ENCODE measurements around the gene CTAGE9. TPM values are rescaled to one million over a fixed set of nuclear protein-coding genes. Genes with fewer than 3 reads are reported as not detected.
"Not testable (repeated sequence)": the region's sequence is repeated elsewhere in the genome, so short reads cannot be mapped to it uniquely, and the experiment has no call there.

The CTAGE9 gene
- total RNA-seq, 2 donors from 2014 or later, result not detected

DNA sequence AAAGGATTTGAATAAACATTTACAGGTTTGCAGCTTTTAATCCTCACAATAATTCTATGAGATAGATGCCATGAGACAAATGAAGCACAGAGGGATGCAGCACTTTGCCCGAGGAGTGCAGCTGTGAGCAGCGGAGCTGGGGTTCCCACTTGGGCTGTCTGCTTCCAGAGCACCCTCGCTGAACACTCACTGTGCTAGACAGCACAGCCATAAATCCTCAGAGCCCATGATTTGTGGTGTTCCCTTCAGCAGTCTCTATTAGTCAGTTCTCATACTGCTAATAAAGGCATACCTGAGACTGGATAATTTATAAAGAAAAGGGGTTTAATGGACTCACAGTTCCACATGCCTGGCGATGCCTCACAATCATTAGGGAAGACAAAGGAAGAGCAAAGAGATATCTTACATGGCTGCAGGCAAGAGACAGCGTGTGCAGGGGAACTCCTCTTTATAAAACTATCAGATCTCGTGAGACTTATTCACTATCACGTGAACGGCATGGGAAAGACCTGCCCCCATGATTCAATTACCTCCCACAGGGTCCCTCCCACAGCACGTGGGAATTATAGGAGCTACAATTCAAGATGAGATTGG, 25.3 kb upstream of the CTAGE9 start:
- ATAC-seq, result no peak

GRCh38 chr6:131733376-131734016, 22.7 kb upstream of the CTAGE9 start:
- H3K27ac Mint-ChIP-seq, result no peak overlapping the region
- no peaks in the 10 kb centered on the region for H3K9me3 Mint-ChIP-seq
- DNase-seq (ENCODE audit: low spot score in 2 of 2) (no peak), ATAC-seq (peak in 1 of 2 donors; percentile 26)
- H3K36me3 Mint-ChIP-seq, result no peaks in the 10 kb centered on the region

More for the DNA sequence above, 25.3 kb upstream of the CTAGE9 start:
- Mint-ChIP-seq H3K27ac (no peak overlapping the region), H3K9me3 (no peaks in the 10 kb centered on the region), H3K36me3 (no peaks in the 10 kb centered on the region)
- no peak for DNase-seq (ENCODE audit: low spot score in 2 of 2)

DNA sequence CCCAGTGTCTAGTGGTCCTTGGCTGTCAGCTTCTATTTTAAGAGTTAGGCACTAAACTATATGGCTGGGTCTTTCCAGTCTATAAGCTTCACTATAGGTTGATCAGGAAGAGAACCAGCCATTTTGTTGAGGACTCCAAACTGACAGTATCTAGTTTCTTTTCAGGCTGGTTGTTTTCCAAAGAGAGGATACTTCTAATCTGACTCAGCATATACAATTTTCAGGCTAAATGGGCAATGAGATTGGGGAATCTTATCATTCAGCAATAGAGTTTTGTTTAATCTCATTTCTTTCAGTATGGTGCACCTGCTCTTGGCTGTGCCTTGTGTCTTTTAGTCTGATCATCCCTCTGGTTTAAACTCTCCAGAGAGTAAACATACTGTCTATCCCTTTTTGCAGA, 20.4 kb upstream of the CTAGE9 start:
- no peak for DNase-seq (ENCODE audit: low spot score in 2 of 2)

DNA sequence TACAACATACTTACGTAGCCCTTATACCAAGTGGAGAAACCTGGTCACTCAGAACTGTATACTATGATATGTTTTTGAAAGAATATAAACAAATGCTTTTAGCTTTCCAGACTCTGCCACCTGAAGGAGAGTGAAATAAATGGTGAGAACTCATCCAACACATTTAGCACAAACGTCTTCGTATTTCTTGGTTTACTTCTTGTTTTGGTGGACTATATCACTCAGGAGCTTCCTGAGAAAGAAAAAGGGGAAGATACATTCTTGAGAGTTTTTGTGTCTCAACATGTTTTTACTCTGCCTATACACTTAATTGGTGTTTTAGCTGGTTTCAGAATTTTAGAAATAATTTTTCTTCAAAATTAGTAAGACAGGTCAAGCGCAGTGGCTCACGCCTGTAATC, 19.4 kb upstream of the CTAGE9 start:
- Mint-ChIP-seq H3K27ac (no peak overlapping the region), H3K36me3 (peaks cover 0 to 5% of the 10 kb centered on the region in 2 donors), H3K9me3 (no peaks in the 10 kb centered on the region)
- DNase-seq (ENCODE audit: low spot score in 2 of 2) (no peak), ATAC-seq (no peak)

More for the DNA sequence above, 20.4 kb upstream of the CTAGE9 start:
- H3K36me3 Mint-ChIP-seq, result peaks cover 0 to 5% of the 10 kb centered on the region in 2 donors
- H3K27ac Mint-ChIP-seq, result no peak overlapping the region
- H3K9me3 Mint-ChIP-seq, result no peaks in the 10 kb centered on the region
- no peak for ATAC-seq

DNA sequence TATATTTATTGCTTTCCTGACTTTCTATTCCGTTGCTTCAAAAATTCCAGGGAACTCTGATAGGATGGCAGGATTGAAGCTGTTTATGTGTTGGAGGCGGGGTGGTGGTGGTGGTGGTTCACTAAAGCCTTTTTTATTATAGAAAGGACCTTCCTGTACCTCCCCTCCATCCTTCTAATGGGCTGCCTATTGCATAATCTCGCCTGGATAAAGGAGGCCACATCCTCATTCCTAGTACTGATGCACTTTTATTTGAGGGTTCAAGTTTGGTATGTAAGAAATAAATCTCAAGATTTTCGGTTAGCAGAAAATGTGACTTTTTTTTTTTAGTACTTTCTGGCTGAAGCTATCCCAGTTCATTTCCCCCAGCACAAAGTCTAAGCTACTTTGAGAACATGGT, 18.7 kb upstream of the CTAGE9 start:
- Mint-ChIP-seq H3K27ac (no peak overlapping the region), H3K36me3 (peaks cover 0 to 5% of the 10 kb centered on the region in 2 donors), H3K9me3 (no peaks in the 10 kb centered on the region)
- ATAC-seq (no peak), DNase-seq (ENCODE audit: low spot score in 2 of 2) (no peak)

DNA sequence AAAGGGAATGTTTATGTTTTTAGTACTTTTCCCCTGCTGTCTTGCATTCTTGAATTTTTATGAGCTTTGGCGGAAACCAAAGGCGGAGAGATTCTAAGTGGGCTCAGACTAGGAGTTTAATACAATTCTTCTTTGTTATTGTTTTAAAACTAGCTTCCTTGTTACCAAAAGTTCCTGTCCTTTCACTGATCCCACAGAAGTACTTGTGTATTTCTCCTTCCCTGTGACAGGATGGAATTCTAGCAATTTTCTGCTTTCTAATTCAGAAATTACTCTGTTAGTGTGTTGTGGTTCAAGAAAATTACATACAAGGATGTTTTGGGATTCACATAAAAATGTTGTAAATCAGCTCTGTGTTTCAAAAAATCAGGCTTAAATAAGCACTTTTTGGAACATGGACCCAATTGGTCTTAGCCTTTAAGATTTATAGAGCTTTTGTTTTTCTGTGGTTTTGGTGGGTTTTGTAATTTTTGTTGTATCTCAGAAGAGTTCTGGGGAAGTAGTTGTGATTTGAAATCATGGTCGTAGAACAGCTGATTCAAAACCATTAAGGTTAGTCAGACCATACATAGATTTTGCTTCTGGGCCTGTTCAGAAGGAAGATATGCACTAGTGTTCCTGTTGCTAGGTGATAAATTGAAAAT, 17.6 kb upstream of the CTAGE9 start:
- H3K27ac Mint-ChIP-seq, result no peak overlapping the region
- no peak for ATAC-seq

DNA sequence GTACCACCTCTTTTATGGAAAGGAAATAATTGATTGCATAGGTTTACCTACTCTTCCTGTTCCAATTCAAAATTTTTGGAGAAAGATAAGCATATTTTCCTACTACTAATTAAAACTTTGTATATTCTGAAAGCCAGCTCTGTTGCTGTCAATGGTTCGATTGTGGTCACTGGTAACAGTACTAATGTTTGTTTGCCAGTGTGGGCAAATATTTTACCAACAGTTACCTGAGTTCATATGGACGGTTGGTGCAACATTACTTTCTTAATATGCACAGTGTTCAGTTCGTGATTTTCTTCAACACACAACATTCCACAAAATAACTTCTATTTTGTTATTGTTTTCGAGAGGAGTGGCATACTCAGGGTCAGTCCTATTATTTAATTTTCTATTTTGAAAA, 17.1 kb upstream of the CTAGE9 start:
- no peak for ATAC-seq
- H3K9me3 Mint-ChIP-seq, result no peaks in the 10 kb centered on the region
- no peak overlapping the region for H3K27ac Mint-ChIP-seq
- peaks cover 0 to 5% of the 10 kb centered on the region in 2 donors for H3K36me3 Mint-ChIP-seq
- no peak for DNase-seq (ENCODE audit: low spot score in 2 of 2)

More for the DNA sequence above, 17.6 kb upstream of the CTAGE9 start:
- Mint-ChIP-seq H3K9me3 (no peaks in the 10 kb centered on the region), H3K36me3 (peaks cover 0 to 5% of the 10 kb centered on the region in 2 donors)
- DNase-seq (ENCODE audit: low spot score in 2 of 2), result no peak

GRCh38 chr6:131727467-131727866, 16.6 kb upstream of the CTAGE9 start:
- no peaks in the 10 kb centered on the region for H3K9me3 Mint-ChIP-seq
- DNase-seq (ENCODE audit: low spot score in 2 of 2) (no peak), ATAC-seq (no peak)
- H3K36me3 Mint-ChIP-seq, result peaks cover 0 to 5% of the 10 kb centered on the region in 2 donors
- H3K27ac Mint-ChIP-seq, result no peak overlapping the region

DNA sequence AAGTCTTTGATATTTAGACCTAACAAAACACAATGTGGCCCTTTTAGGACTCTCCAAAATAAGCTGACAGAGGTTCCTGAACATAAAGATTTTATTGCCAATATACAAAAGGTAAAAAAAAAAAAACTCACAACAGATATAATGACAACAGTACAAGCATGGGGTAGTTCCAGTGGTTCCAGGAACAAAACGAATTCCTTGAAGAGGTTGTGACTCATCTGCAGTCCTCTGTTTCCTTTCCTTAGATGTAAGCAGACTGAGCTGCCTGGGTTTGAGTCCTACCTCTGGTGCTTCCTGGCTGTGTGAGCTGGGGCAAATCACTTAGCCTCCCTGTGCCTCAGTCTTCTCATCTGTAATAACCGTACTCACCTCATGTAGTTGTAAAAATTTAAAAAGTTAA, 13.3 kb upstream of the CTAGE9 start:
- DNase-seq (ENCODE audit: low spot score in 2 of 2), result no peak
- ATAC-seq, result no peak
- Mint-ChIP-seq H3K9me3 (no peaks in the 10 kb centered on the region), H3K36me3 (peaks cover 0 to 5% of the 10 kb centered on the region in 2 donors), H3K27ac (no peak overlapping the region)

- Mint-ChIP-seq H3K27ac (no peak overlapping the region), H3K9me3 (no peaks in the 10 kb centered on the region), H3K36me3 (no peaks in the 10 kb centered on the region)
- DNase-seq (ENCODE audit: low spot score in 2 of 2), result no peak
- no peak for ATAC-seq
Measured at GRCh38 chr6:131721161-131721560, 10.3 kb upstream of the CTAGE9 start.

DNA sequence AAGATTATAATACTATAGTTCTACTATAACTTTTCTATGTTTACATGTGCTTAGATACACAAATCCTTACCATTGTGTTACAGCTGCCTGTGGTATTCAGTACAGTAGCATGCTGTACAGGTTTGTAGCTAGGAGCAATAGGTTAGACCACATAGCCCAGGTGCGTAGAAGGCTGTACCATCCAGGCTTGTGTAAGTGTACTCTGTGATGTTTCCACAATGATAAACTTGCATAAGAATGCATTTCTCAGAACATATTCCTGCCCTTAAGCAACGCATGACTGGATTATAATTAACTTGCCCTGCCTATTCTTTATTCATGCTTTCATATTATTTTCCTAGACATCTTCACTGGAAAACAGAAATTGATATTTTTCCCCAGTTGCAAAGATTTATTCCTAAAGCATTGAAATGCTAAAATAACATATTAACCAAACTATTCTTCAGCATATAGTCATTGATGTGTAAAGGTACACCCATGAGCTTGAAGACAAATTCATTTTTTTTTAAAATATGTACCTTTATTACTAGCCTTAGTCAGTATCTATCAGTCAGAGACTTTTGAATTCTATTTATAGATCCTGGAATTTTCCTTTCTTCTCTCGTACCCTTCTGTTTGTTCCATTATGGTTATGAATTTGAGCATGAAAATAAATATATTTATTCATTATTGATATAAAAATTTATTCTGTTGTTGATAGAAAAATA, 7.2 kb upstream of the CTAGE9 start:
- Mint-ChIP-seq H3K36me3 (no peaks in the 10 kb centered on the region), H3K27ac (no peak overlapping the region), H3K9me3 (no peaks in the 10 kb centered on the region)
- DNase-seq (ENCODE audit: low spot score in 2 of 2) (no peak), ATAC-seq (no peak)

DNA sequence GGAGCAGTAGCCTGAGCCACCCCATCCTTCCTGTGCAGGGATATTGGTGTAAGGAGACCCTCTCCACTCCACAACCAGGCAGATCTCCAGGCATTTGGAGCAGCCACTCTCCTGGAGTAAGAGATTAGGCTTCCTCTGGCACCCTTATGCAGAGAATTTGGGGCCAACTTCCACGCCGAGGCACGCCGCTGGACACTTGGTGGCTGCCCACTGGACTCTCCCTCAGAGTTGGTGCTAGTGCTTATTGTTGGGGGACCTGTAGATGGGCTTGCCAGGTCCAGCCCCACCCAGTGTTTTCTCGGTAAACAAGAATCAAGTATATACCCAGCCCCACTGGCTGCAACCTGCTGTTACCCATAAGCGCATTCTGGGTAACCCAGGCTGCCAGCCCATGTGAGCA, 4.8 kb upstream of the CTAGE9 start:
- not testable (repeated sequence) for DNase-seq (ENCODE audit: low spot score in 2 of 2); H3K9me3 Mint-ChIP-seq; ATAC-seq; H3K27ac Mint-ChIP-seq; H3K36me3 Mint-ChIP-seq

DNA sequence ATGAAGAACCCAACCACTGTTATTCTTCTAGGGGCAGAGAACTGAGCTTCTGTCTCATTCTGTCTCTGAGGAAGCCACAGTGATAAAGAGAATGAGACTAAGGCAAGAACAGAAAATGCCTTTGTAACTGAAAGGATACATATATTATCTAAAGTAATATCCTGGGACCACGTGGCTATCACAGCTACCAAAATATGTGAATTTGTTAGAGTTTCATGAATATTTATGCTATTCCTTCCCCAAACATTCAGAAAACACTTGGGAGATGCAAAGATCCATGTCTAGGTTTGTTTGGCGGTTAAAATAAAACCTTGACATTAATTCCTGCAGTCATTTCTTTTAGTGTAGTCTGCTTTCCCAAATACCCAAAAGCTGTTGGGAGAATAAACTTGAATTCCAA, 6.9 kb downstream of the CTAGE9 start:
- H3K27ac Mint-ChIP-seq; DNase-seq (ENCODE audit: low spot score in 2 of 2); H3K9me3 Mint-ChIP-seq; H3K36me3 Mint-ChIP-seq; ATAC-seq: not testable (repeated sequence)

GRCh38 chr6:131700851-131701250, 10.0 kb downstream of the CTAGE9 start:
- not testable (repeated sequence) for ATAC-seq; H3K36me3 Mint-ChIP-seq; H3K9me3 Mint-ChIP-seq; H3K27ac Mint-ChIP-seq; DNase-seq (ENCODE audit: low spot score in 2 of 2)

- DNase-seq (ENCODE audit: low spot score in 2 of 2) (no peak), ATAC-seq (no peak)
- no peaks in the 10 kb centered on the region for H3K9me3 Mint-ChIP-seq
- no peaks in the 10 kb centered on the region for H3K36me3 Mint-ChIP-seq
- H3K27ac Mint-ChIP-seq, result no peak overlapping the region
Measured at GRCh38 chr6:131696956-131697355, 13.9 kb downstream of the CTAGE9 start.

DNA sequence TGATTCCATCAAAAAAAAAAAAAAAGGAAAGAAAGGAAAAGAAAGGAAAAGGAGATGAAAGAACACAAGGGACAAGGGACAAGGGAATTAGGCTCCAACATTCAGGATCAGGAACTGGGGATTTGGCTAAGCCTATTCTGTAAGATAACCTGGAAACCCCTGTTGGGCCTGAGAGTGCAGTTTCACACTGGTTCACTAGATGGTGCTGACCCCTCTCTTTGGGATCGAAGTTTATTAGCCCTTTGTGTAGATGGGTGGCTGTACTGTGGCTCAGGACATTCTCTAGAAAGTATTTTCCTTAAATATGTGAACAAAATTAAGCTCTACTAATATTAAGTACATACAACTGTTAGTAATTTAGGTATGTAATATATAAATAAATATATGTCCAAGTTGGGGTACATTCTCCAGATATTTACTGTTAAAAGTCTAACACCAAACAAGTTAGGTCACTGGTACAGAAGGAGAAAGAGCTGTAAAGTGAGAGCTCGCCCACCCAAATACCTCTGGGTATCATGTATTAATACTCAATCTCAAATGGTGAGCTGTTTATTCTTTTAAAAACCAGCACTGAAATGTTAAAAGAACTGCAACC, 15.9 kb downstream of the CTAGE9 start:
- peak in 1 of 2 donors; percentile 29 for DNase-seq (ENCODE audit: low spot score in 2 of 2)
- no peaks in the 10 kb centered on the region for H3K9me3 Mint-ChIP-seq
- H3K27ac Mint-ChIP-seq, result no peak overlapping the region
- no peaks in the 10 kb centered on the region for H3K36me3 Mint-ChIP-seq
- peak; percentile 59 to 84 for ATAC-seq

DNA sequence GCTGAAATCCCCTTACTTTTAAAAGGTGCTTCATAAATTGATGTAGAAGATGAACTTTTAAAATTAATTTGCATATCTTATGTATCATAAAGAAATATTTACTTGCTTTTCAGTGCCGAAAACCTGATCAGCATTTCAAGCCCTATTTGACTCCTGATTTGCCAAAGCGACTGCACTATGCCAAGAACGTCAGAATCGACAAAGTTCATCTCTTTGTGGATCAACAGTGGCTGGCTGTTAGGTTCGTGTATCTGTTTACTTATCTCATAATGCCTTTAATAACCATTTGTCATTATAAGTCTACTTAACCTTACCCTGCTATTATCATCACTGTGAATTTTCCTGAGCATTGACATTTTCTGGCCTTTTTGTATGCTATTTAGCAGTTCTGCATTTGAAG, 17.4 kb downstream of the CTAGE9 start:
- Mint-ChIP-seq H3K27ac (no peak overlapping the region), H3K36me3 (no peaks in the 10 kb centered on the region), H3K9me3 (no peaks in the 10 kb centered on the region)
- ATAC-seq (no peak), DNase-seq (ENCODE audit: low spot score in 2 of 2) (no peak)

All from activated naive CD4-positive, alpha-beta T cell treated with anti-CD3 and anti-CD28 coated beads, Interleukin-2, amount 50 U/mL, for 72 hours (primary cell).